ENCODE measurements around the gene TBC1D8B. TPM values are rescaled to one million over a fixed set of nuclear protein-coding genes. Genes with fewer than 3 reads are reported as not detected.

TBC1D8B gene
- polyA plus RNA-seq, 1 of the 3 experiments (the other 2 are of a cell fraction): 0.03 TPM

DNA sequence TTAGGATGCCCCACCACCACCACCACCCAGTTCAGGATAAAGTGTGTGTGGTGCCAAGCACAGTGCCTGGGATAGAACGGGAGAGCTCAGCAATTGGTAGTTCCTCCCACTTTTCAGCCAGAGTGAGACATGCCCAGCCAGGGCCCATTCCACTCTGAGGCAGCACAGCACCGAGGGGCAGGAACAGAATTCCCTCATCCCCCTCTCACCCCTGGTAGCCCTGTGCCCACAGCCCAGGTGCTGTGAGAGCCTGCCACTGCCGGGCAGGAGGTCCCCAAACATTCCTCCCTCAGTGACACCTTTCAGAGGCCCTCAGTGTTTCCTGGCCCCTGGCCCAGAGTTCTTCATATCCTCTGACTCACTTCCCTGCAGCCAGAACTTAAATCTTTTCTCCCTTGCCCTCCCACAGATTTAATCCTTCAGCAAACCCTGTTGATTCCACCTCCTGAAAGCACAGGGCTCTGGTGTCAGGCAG is 92.5 kb downstream of the TBC1D8B start:
- Histone ChIP-seq H3K4me2 (peak overlapping the region; percentile 58), H3K9me2 (no peaks in the 10 kb centered on the region), H3F3A (replicated peaks; ENCODE audit: insufficient read depth) (no peaks in the 10 kb centered on the region), H3K27me3 (ENCODE audit: insufficient read depth) (peaks cover 24% of the 10 kb centered on the region), H3K4me3 (ENCODE audit: low read depth in 2 of 2, low read length in 1 of 2) (no peak overlapping the region), H3K9ac (no peak overlapping the region), H3K4me1 (ENCODE audit: control insufficient read depth in 1 of 2, insufficient read depth in 2 of 2, low read depth in 1 of 2, low read length in 1 of 2) (peaks cover 0 to 13% of the 10 kb centered on the region in 2 experiments; a peak in 3 of 4 replicates), H3K79me2 (ENCODE audit: insufficient read depth) (no peaks in the 10 kb centered on the region), H4K20me1 (ENCODE audit: insufficient read depth) (no peaks in the 10 kb centered on the region), H3K9me3 (no peaks in the 10 kb centered on the region), H3K27ac (ENCODE audit: low read depth in 2 of 2, low read length in 1 of 2) (peak overlapping the region in 1 of 2 experiments; percentile 40; a peak in 2 of 4 replicates), H2AFZ (ENCODE audit: low read depth) (no peak overlapping the region; the same call in 1 of the 2 replicates), H3K36me3 (replicated peaks in 1 of 2; ENCODE audit: control insufficient read depth in 1 of 2, insufficient read depth in 2 of 2, low read length in 1 of 2) (no peaks in the 10 kb centered on the region)
- TF ChIP-seq ELF1 (IDR thresholded peaks at IDR 0.05): no peak
- TF ChIP-seq NFIC (IDR thresholded peaks at IDR 0.05; ENCODE audit: borderline replicate concordance): peak; percentile 77
- peak in 1 of 2 experiments; percentile 77; a peak in 2 of 4 replicates for TF ChIP-seq EP300 (IDR thresholded peaks at IDR 0.05; ENCODE audit: borderline replicate concordance in 1 of 2, low read depth in 1 of 2, low read length in 1 of 2)
- TF ChIP-seq, protein P1, sequence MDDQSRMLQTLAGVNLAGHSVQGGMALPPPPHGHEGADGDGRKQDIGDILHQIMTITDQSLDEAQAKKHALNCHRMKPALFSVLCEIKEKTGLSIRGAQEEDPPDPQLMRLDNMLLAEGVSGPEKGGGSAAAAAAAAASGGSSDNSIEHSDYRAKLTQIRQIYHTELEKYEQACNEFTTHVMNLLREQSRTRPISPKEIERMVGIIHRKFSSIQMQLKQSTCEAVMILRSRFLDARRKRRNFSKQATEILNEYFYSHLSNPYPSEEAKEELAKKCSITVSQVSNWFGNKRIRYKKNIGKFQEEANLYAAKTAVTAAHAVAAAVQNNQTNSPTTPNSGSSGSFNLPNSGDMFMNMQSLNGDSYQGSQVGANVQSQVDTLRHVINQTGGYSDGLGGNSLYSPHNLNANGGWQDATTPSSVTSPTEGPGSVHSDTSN (IDR thresholded peaks at IDR 0.05): peak; percentile 75
- TF ChIP-seq GATA2 (CRISPR knock-in tag; IDR thresholded peaks at IDR 0.05): no peak
- TF ChIP-seq RXRA (IDR thresholded peaks at IDR 0.05; ENCODE audit: borderline replicate concordance, low read depth): 0 out of 2 replicates have a peak, but pooled peaks have one; percentile 22
- TF ChIP-seq, protein P2, sequence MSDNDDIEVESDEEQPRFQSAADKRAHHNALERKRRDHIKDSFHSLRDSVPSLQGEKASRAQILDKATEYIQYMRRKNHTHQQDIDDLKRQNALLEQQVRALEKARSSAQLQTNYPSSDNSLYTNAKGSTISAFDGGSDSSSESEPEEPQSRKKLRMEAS (IDR thresholded peaks at IDR 0.05; ENCODE audit: low read depth): no peak
- peak; percentile 54 for TF ChIP-seq TEAD4 (IDR thresholded peaks at IDR 0.05; ENCODE audit: borderline replicate concordance, insufficient read depth)
- peak; percentile 70 for TF ChIP-seq FOSL2 (IDR thresholded peaks at IDR 0.05; ENCODE audit: borderline replicate concordance, low read depth)
- TF ChIP-seq CHD2 (IDR thresholded peaks at IDR 0.05; ENCODE audit: low read length, partially characterized antibody): no peak
- TF ChIP-seq JUND (IDR thresholded peaks at IDR 0.05): peak; percentile 57
- TF ChIP-seq TCF12 (IDR thresholded peaks at IDR 0.05): peak; percentile 71
- no peak for TF ChIP-seq MEF2A (IDR thresholded peaks at IDR 0.05; ENCODE audit: borderline replicate concordance, low read depth)
- POLR2A ChIA-PET: no interaction called here
- CTCF ChIA-PET: interaction anchor here (0.7 to 5.0 kb wide), 29 partner anchors 9 to 1000 kb away, joined by 3 to 35 read pairs (median 4); partner anchors contain the start of genes CLDN2 and RIPPLY1
- DNase-seq: no peak
- WGBS (ENCODE audit: low lambda C conversion rate): 15% methylated on average over 3 of the region's 3 CpGs

DNA sequence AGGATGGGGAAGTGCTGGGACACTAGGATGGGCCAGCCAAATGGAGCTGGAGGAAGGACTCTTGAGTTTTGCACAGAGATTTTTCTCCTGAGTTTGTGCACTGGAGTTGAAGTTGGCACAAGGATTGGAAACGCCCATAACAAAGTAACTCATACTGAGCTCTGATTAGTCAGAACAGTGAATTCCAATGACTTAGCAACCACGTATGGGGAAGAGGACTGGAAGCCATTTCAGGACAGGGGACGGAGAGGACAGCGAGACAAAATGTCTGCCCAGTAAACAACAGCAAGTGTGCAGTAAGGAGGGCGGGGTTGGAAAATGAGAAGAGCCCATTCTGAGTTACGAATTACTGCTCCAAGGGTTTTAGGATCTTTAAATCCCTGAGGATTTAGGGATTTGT is 94.8 kb downstream of the TBC1D8B start:
- Histone ChIP-seq H3K27me3 (ENCODE audit: insufficient read depth) (peaks cover 11% of the 10 kb centered on the region; the same call in 1 of the 2 replicates), H3K4me1 (ENCODE audit: control insufficient read depth in 1 of 2, insufficient read depth in 2 of 2, low read depth in 1 of 2, low read length in 1 of 2) (peaks cover 0 to 13% of the 10 kb centered on the region in 2 experiments; a peak in 3 of 4 replicates), H3K79me2 (ENCODE audit: insufficient read depth) (no peaks in the 10 kb centered on the region), H3F3A (replicated peaks; ENCODE audit: insufficient read depth) (no peaks in the 10 kb centered on the region), H3K9ac (no peak overlapping the region), H3K27ac (ENCODE audit: low read depth in 2 of 2, low read length in 1 of 2) (0 out of 4 replicates have a peak overlapping the region, but pooled peaks of 1 of the 2 experiments have one; percentile 3), H3K36me3 (replicated peaks in 1 of 2; ENCODE audit: control insufficient read depth in 1 of 2, insufficient read depth in 2 of 2, low read length in 1 of 2) (no peaks in the 10 kb centered on the region), H4K20me1 (ENCODE audit: insufficient read depth) (no peaks in the 10 kb centered on the region), H3K9me3 (no peaks in the 10 kb centered on the region), H3K9me2 (no peaks in the 10 kb centered on the region), H2AFZ (ENCODE audit: low read depth) (no peak overlapping the region; the same call in 1 of the 2 replicates), H3K4me2 (no peak overlapping the region), H3K4me3 (ENCODE audit: low read depth in 2 of 2, low read length in 1 of 2) (no peak overlapping the region)
- POLR2A ChIA-PET: no interaction called here
- TF ChIP-seq TEAD4 (IDR thresholded peaks at IDR 0.05; ENCODE audit: borderline replicate concordance, insufficient read depth) (peak; percentile 74), YY1 (IDR thresholded peaks at IDR 0.05; ENCODE audit: low read depth) (peak; percentile 90), FOXJ3 (CRISPR knock-in tag; IDR thresholded peaks at IDR 0.05) (no peak), ELF1 (IDR thresholded peaks at IDR 0.05) (peak; percentile 36; the same call in 1 of the 2 replicates)
- DNase-seq: no peak
- CTCF ChIA-PET: interaction anchor here (0.7 to 1.7 kb wide), 6 partner anchors 11 to 55 kb away, joined by 3 to 11 read pairs (median 3); no protein-coding TSS in a partner anchor
- WGBS (ENCODE audit: low lambda C conversion rate): 43% methylated on average over 6 of the region's 6 CpGs
